Measurements from ENCODE around the gene TECRL. TPM values are rescaled to one million over a fixed set of nuclear protein-coding genes. Genes with fewer than 3 reads are reported as not detected.

TECRL gene
- total and polyA plus RNA-seq, 10 of the 15 experiments (the other 5 are each of a cell fraction or from before 2014, with no cell fraction given): 0.10 TPM; not detected in 9

DNA sequence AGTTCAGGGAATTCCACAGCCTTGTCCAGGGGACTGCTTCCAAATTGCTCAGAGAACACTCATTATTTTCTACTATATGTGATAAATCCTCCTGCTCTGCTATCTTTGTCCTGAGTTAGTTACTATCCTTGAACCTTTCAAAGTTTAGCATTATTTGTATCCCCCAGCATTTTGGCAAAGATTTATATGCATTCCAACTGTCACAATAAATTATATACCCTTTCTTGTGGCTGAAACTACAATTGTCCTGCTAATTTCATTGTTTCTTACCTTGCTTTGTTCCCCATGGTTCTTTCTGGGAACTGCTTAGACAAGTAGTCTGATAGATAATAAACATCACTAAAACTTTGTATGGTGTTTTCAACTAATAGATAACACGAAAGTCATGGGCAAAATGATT lies 40.5 kb downstream of the TECRL start (continued):
- TF ChIP-seq IRF4 (IDR thresholded peaks at IDR 0.05; ENCODE audit: low read depth, low read length): no peak
- TF ChIP-seq, protein P1, sequence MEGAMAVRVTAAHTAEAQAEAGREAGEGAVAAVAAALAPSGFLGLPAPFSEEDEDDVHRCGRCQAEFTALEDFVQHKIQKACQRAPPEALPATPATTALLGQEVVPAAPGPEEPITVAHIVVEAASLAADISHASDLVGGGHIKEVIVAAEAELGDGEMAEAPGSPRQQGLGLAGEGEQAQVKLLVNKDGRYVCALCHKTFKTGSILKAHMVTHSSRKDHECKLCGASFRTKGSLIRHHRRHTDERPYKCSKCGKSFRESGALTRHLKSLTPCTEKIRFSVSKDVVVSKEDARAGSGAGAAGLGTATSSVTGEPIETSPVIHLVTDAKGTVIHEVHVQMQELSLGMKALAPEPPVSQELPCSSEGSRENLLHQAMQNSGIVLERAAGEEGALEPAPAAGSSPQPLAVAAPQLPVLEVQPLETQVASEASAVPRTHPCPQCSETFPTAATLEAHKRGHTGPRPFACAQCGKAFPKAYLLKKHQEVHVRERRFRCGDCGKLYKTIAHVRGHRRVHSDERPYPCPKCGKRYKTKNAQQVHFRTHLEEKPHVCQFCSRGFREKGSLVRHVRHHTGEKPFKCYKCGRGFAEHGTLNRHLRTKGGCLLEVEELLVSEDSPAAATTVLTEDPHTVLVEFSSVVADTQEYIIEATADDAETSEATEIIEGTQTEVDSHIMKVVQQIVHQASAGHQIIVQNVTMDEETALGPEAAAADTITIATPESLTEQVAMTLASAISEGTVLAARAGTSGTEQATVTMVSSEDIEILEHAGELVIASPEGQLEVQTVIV (IDR thresholded peaks at IDR 0.05; ENCODE audit: borderline replicate concordance, partially characterized antibody): no peak
- TF ChIP-seq TCF7 (IDR thresholded peaks at IDR 0.05; ENCODE audit: borderline replicate concordance): no peak
- TF ChIP-seq, protein P2, sequence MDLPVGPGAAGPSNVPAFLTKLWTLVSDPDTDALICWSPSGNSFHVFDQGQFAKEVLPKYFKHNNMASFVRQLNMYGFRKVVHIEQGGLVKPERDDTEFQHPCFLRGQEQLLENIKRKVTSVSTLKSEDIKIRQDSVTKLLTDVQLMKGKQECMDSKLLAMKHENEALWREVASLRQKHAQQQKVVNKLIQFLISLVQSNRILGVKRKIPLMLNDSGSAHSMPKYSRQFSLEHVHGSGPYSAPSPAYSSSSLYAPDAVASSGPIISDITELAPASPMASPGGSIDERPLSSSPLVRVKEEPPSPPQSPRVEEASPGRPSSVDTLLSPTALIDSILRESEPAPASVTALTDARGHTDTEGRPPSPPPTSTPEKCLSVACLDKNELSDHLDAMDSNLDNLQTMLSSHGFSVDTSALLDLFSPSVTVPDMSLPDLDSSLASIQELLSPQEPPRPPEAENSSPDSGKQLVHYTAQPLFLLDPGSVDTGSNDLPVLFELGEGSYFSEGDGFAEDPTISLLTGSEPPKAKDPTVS (IDR thresholded peaks at IDR 0.05; ENCODE audit: low read depth, low read length): no peak
- no peak for TF ChIP-seq SP1 (IDR thresholded peaks at IDR 0.05; ENCODE audit: low read depth, low read length)
- no peak for TF ChIP-seq NR2C2 (IDR thresholded peaks at IDR 0.05; ENCODE audit: borderline replicate concordance, control insufficient read depth, insufficient read length, low read depth)

DNA sequence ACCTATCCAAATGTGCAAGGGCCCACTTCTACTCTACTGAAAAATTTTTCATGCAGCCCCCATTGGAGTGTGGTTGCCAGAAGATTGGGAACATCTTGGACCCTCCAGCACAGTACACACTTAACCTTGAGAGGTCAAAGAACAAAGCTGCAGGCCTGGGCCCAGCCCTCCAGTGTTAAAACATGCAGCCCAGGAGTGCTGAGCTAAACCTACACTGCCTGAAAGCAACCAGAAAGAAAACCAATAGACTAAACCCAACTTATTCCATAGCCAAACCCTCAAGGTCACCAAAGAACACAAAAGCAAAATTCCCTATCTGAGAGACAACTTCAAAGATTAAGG lies 47.9 kb downstream of the TECRL start:
- Histone ChIP-seq H3K36me3 (ENCODE audit: control insufficient read depth in 2 of 2, insufficient read depth in 2 of 2, low read length in 1 of 2) (no peaks in the 10 kb centered on the region), H3K4me3 (no peak overlapping the region), H3K9ac (ENCODE audit: control insufficient read depth, insufficient read depth, low read length) (no peak overlapping the region), H3K27ac (ENCODE audit: control insufficient read depth, insufficient read depth) (no peak overlapping the region), H3K9me3 (replicated peaks; ENCODE audit: control insufficient read depth, insufficient read depth, low read length) (no peaks in the 10 kb centered on the region), H2AFZ (ENCODE audit: control insufficient read depth, low read depth, low read length) (no peak overlapping the region), H4K20me1 (ENCODE audit: control insufficient read depth, insufficient read depth) (no peaks in the 10 kb centered on the region), H3K4me2 (ENCODE audit: control insufficient read depth, insufficient read depth) (no peak overlapping the region), H3K79me2 (ENCODE audit: control insufficient read depth, insufficient read depth, low read length) (no peaks in the 10 kb centered on the region), H3K4me1 (ENCODE audit: control insufficient read depth, insufficient read depth, low read length) (no peaks in the 10 kb centered on the region), H3K27me3 (replicated peaks in 1 of 2; ENCODE audit: control insufficient read depth in 2 of 2, insufficient read depth in 2 of 2, low read length in 1 of 2) (no peaks in the 10 kb centered on the region)
- RAD21 ChIA-PET (ENCODE audit: unreplicated experiment): no interaction called here
- SMC1A ChIA-PET (ENCODE audit: uncharacterized antibody, unreplicated experiment): no interaction called here
- intact Hi-C loops (cut with micrococcal nuclease; ENCODE audit: unreplicated experiment) (no loop called here), in situ Hi-C loops (cut with MboI) (no loop called here)
- DNase-seq (ENCODE audit: low read depth, low spot score) (no peak), ATAC-seq (no peak), FAIRE-seq (no peak)
- POLR2A ChIA-PET: no interaction called here
- TF ChIP-seq, protein P3, sequence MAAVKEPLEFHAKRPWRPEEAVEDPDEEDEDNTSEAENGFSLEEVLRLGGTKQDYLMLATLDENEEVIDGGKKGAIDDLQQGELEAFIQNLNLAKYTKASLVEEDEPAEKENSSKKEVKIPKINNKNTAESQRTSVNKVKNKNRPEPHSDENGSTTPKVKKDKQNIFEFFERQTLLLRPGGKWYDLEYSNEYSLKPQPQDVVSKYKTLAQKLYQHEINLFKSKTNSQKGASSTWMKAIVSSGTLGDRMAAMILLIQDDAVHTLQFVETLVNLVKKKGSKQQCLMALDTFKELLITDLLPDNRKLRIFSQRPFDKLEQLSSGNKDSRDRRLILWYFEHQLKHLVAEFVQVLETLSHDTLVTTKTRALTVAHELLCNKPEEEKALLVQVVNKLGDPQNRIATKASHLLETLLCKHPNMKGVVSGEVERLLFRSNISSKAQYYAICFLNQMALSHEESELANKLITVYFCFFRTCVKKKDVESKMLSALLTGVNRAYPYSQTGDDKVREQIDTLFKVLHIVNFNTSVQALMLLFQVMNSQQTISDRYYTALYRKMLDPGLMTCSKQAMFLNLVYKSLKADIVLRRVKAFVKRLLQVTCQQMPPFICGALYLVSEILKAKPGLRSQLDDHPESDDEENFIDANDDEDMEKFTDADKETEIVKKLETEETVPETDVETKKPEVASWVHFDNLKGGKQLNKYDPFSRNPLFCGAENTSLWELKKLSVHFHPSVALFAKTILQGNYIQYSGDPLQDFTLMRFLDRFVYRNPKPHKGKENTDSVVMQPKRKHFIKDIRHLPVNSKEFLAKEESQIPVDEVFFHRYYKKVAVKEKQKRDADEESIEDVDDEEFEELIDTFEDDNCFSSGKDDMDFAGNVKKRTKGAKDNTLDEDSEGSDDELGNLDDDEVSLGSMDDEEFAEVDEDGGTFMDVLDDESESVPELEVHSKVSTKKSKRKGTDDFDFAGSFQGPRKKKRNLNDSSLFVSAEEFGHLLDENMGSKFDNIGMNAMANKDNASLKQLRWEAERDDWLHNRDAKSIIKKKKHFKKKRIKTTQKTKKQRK (IDR thresholded peaks at IDR 0.05; ENCODE audit: low read depth, low read length): no peak
- TF ChIP-seq LARP7 (IDR thresholded peaks at IDR 0.05): no peak
- no peak for TF ChIP-seq CHD1 (IDR thresholded peaks at IDR 0.05; ENCODE audit: low read depth, low read length)
- no peak for TF ChIP-seq BMI1 (IDR thresholded peaks at IDR 0.05; ENCODE audit: borderline replicate concordance)
- no peak for TF ChIP-seq IKZF2 (IDR thresholded peaks at IDR 0.05)
- no peak for TF ChIP-seq MYB (IDR thresholded peaks at IDR 0.05; ENCODE audit: borderline replicate concordance, low read depth, low read length)
- no peak for TF ChIP-seq KLF5 (IDR thresholded peaks at IDR 0.05; ENCODE audit: partially characterized antibody)
- CTCF ChIA-PET: no interaction called here
- no TSS peak for BruUV-seq (replicated peaks)
